22Rv1 (cell line): Measurements from ENCODE around the gene OR6B2.

Experiments used
- H3K27ac ChIP-seq: fragments of 450-650 bp; 2 replicates; pipeline ENCODE4 v1.5.1; 2017
- ZFX ChIP-seq: fragments of 450-650 bp; IDR thresholded peaks from 2 replicates; pipeline ENCODE4 v1.6.1; 2017; ENCODE audit warnings: antibody characterized with exemption, borderline replicate concordance
- TF ChIP-seq, protein P1 (sequence below): fragments of 450-650 bp; IDR thresholded peaks from 2 replicates; pipeline ENCODE4 v1.5.1; 2017; ENCODE audit warnings: mild to moderate bottlenecking

OR6B2 gene

DNA sequence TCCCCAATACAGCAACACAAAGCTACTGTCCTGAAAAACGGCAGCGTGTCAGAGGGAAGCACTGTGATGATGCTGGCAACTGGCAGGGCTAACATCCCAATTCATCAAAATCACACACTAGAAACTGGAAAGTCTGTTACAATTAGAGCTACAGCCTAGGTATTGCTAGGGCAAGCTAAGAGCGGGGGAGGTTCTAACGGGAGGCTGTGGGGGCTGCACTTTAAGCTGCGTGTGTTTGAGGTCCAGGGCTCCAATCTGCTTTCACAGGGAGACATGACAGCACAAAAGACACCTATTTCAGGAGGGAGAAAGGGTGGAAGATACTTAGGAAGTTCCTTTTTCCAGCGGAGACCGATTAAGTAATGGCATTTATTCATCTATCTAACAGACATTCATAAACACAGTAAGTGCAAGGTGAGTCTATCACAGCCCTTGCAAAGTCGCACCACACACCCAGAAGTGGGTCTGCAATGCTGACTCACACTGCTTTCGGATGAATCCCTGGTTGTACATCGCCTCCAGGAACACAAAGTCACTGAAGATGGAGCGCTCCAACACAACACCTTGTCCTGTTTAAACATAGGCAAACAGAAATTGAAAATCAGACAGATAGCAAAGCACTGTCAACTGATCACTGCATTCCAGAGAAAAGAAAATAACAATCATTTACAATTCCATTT lies 12.0 kb downstream of the OR6B2 start:
- TF ChIP-seq ZFX: no peak
- TF ChIP-seq, protein P1, sequence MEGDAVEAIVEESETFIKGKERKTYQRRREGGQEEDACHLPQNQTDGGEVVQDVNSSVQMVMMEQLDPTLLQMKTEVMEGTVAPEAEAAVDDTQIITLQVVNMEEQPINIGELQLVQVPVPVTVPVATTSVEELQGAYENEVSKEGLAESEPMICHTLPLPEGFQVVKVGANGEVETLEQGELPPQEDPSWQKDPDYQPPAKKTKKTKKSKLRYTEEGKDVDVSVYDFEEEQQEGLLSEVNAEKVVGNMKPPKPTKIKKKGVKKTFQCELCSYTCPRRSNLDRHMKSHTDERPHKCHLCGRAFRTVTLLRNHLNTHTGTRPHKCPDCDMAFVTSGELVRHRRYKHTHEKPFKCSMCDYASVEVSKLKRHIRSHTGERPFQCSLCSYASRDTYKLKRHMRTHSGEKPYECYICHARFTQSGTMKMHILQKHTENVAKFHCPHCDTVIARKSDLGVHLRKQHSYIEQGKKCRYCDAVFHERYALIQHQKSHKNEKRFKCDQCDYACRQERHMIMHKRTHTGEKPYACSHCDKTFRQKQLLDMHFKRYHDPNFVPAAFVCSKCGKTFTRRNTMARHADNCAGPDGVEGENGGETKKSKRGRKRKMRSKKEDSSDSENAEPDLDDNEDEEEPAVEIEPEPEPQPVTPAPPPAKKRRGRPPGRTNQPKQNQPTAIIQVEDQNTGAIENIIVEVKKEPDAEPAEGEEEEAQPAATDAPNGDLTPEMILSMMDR: no peak
- H3K27ac ChIP-seq: no peak overlapping the region

DNA sequence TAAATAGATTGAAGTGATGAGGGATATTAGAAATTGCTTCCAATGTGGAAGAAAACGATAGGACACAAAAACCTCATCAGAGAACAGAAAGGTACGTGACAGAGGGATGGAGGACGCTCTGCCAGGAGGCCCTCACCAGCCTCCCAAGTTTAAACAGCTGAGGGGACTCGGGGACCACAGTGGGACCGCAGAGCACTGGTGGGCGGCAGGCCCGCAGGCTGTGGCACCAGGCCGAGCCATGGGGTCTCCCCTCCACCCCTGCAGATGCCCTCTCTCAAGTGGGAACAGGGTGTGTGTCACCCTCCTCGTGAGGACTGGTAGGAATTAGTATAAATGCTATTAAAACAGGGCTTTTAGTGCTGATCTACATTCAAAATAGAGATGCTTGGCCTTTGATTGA lies 15.9 kb downstream of the OR6B2 start:
- TF ChIP-seq, protein P1: no peak
- TF ChIP-seq ZFX: no peak

DNA sequence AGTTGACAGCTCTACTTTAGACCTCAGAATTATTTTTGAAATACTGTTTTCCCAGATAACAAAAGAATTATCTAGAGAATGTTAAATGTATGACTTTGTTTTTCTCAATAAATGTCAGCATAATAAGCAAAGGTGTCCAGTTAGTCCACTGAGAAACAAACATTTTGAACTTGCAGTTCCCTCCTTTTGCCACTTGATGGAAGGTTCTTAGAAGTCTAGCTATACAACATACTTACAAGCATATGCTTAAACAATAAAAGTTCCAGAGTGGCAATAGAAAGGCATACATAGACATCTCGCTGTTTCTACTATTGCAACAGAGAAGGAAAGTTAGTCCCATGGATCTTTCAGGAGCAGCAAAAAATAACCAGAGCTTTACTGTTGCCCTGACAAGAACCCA lies 16.9 kb downstream of the OR6B2 start:
- no peak for TF ChIP-seq ZFX
- TF ChIP-seq, protein P1: peak; percentile 30
- H3K27ac ChIP-seq: no peak overlapping the region

More for the DNA sequence above, 15.9 kb downstream of the OR6B2 start:
- no peak overlapping the region for H3K27ac ChIP-seq

DNA sequence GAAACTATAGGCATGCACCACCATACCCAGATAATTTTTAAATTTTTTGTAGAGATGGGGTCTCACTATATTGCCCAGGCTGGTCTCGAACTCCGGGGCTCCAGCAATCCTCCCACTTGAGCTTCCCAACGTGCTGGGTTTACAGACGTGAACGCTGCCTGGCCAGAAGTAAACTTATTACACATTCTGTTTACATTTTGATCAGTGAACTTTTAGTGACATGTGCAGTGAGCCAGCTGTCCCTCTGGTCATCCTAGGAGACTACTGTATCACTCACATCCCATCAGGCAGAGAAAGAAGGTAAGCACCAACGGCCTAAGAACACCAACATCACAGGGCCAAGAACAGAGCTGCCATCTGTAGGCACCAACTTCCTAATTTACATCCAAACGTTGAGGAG lies 27.2 kb downstream of the OR6B2 start:
- TF ChIP-seq ZFX: no peak
- TF ChIP-seq, protein P1: no peak
- H3K27ac ChIP-seq: no peak overlapping the region

DNA sequence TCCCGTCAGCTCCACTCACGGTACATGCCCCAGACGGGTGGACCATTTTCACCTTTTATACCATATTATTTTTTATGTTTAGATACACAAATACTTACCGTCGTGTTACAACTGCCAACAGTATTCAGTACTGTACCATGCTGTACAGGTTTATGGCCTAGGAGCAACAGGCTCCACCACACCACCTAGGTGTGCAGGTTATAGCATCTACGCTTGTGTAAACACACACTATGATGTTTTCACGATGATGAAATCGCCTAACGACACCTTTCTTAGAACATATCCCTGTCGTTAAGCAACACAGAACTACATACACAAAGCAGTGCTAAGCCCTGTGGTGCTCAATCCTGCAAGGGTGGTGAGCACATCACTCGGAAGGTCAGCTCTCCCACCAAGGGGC lies 29.6 kb downstream of the OR6B2 start:
- TF ChIP-seq, protein P1: no peak
- TF ChIP-seq ZFX: no peak
- H3K27ac ChIP-seq: no peak overlapping the region

DNA sequence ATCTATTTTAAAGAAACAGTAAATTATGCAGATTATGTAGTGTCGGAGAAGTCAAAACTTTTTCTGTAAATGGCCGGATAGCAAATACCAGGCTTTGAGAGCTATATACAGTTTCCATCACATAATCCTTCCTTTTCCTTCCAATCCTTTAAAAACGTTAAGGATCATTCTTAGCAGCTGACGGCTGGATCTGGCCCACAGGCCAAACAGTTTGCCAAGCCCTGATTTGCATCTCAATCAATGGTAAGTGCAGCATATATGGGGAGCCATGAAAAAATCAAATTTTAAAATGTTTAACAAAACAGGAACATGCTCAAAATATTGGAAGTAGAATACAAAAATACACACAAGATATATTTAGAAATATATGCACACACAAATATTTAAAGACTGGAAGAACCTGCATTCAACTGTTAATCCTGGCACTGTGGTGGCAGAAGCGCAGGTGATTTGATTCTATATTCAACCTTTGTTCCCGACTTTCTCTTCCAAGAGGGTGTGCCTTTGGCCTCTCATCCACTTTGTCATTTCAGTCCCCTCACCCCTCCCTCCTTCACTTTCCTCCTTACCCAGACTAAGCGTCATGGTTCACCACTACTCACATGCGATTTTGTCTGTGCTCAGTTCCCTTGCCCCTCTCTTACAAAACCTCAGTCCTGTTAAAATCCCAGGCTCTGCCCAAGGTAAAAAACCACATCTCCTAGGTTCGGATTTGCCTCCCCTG lies 32.4 kb downstream of the OR6B2 start:
- H3K27ac ChIP-seq: no peak overlapping the region
- TF ChIP-seq, protein P1: no peak
- TF ChIP-seq ZFX: no peak

DNA sequence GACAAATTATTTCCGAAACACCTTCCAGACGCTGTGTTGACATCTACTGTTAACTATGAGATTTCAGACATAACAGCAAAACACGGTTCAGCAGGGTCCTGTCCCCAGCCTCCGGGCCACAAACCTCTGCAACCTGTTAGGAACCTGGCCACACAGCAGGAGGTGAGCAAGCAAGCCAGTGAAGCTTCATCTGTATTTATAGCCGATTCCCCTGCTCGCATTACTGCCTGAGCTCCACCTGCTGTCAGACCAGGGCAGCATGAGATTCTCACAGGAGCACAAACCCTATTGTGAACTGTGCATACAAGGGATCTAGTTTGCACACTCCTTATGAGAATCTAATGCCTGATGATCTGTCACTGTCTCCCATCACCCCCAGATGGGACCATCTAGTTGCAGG lies 36.1 kb downstream of the OR6B2 start:
- TF ChIP-seq, protein P1: no peak
- TF ChIP-seq ZFX: no peak
- no peak overlapping the region for H3K27ac ChIP-seq
